BJ (cell line): ENCODE measurements around the gene LCN12. TPM values are rescaled to one million over a fixed set of nuclear protein-coding genes. Genes with fewer than 3 reads are reported as not detected.

Source experiments
- CTCF ChIA-PET: fragments of 350-600 bp; formaldehyde crosslinking; extraction: SDS; loops from one replicate; lab custom pipeline; 2021; ENCODE audit warnings: antibody characterized with exemption, inconsistent platforms; lab: Yijun Ruan, JAX
- POLR2A ChIA-PET: fragments of 300-600 bp; sonication (Branson Sonifier 250); formaldehyde crosslinking; extraction: SDS; loops from one replicate; lab custom pipeline; 2021; ENCODE audit warnings: antibody characterized with exemption; lab: Charles Lee
- DNase-seq: peaks from one replicate; pipeline ENCODE4 v3.0.0-alpha.2; 2011; ENCODE audit warnings: low read depth
- H3K27me3 ChIP-seq: 2 replicates; pipeline ENCODE4 v1.6.0; 2011; ENCODE audit warnings: low read length; ENCODE audit not compliant: control insufficient read depth, insufficient read depth
- H3K36me3 ChIP-seq: 2 replicates; pipeline ENCODE4 v1.5.1; 2011; ENCODE audit warnings: low read length; ENCODE audit not compliant: control insufficient read depth, insufficient read depth
- H3K4me3 ChIP-seq: 2 replicates; pipeline ENCODE4 v1.5.1; 2011; ENCODE audit warnings: low read depth, mild to moderate bottlenecking, control low read depth, low read length
- CTCF ChIP-seq: IDR thresholded peaks from 2 replicates; pipeline ENCODE4 v1.5.1; 2011; ENCODE audit warnings: low read depth, mild to moderate bottlenecking, control low read depth, inconsistent platforms, low read length, moderate library complexity; ENCODE audit not compliant: insufficient read depth
- polyA plus RNA-seq: library from polyadenylated mRNA; depleted of rRNA; stranded (reverse); fragments of >200 nt; gene quantifications from 2 replicates; pipeline ENCODE4 v1.2.3, GENCODE V29; 2011

LCN12 gene
- polyA plus RNA-seq, 1 experiment: 0.36 TPM

GRCh38 chr9:136994888-136995230 is 42.8 kb downstream of the LCN12 start:
- DNase-seq: no peak
- POLR2A ChIA-PET: interaction anchor here (0.6 kb wide), 1 partner anchor 108 kb away, joined by 3 read pairs; the partner anchor contains the start of gene TRAF2
- Histone ChIP-seq H3K36me3 (no peaks in the 10 kb centered on the region), H3K27me3 (no peaks in the 10 kb centered on the region), H3K4me3 (no peak overlapping the region)
- TF ChIP-seq CTCF: no peak
- CTCF ChIA-PET: interaction anchor here (2.2 to 5.7 kb wide), 2 partner anchors 35 to 40 kb away, joined by 7 to 30 read pairs; no protein-coding TSS in a partner anchor

GRCh38 chr9:136995362-136995761 is 43.3 kb downstream of the LCN12 start:
- no peak for DNase-seq
- CTCF ChIA-PET: interaction anchor here (1.3 to 5.7 kb wide), 4 partner anchors 32 to 44 kb away, joined by 3 to 30 read pairs (median 7); partner anchors contain the start of gene ABCA2
- Histone ChIP-seq H3K36me3 (no peaks in the 10 kb centered on the region), H3K27me3 (no peaks in the 10 kb centered on the region), H3K4me3 (no peak overlapping the region)
- POLR2A ChIA-PET: no interaction called here
- TF ChIP-seq CTCF: no peak

GRCh38 chr9:136995772-136996311 is 43.8 kb downstream of the LCN12 start:
- H3K27me3 ChIP-seq: no peaks in the 10 kb centered on the region
- ChIA-PET CTCF (interaction anchor here (0.7 to 5.7 kb wide), 7 partner anchors 9 to 149 kb away, joined by 3 to 30 read pairs (median 3); partner anchors contain the start of gene ABCA2), POLR2A (no interaction called here)
- TF ChIP-seq CTCF: no peak
- H3K36me3 ChIP-seq: no peaks in the 10 kb centered on the region
- peak overlapping the region; percentile 2; the same call in 1 of the 2 replicates for H3K4me3 ChIP-seq
- no peak for DNase-seq

- Histone ChIP-seq H3K4me3 (peak within 1 kb of the TSS; percentile 2; the same call in 1 of the 2 replicates), H3K36me3 (no peaks in the 10 kb centered on the region), H3K27me3 (no peaks in the 10 kb centered on the region)
- CTCF ChIA-PET: interaction anchor here (0.6 to 5.7 kb wide), 8 partner anchors 8 to 212 kb away, joined by 3 to 30 read pairs (median 3); partner anchors contain the start of gene ABCA2
- DNase-seq: no peak
- POLR2A ChIA-PET: no interaction called here
- no peak for TF ChIP-seq CTCF
Measured at GRCh38 chr9:136996361-136997292, 44.6 kb downstream of the LCN12 start, which contains the start of gene CLIC3. Gene CLIC3 (minus strand): TSS chr9:136996568. CDS start chr9:136996543, 25 bp downstream.

GRCh38 chr9:136997371-136997770 is 45.3 kb downstream of the LCN12 start:
- no peak for DNase-seq
- no peaks in the 10 kb centered on the region for H3K36me3 ChIP-seq
- no peak for TF ChIP-seq CTCF
- H3K27me3 ChIP-seq: no peaks in the 10 kb centered on the region
- ChIA-PET CTCF (interaction anchor here (2.2 kb wide), 1 partner anchor 30 kb away, joined by 7 read pairs; the partner anchor contains the start of gene ABCA2), POLR2A (no interaction called here)
- H3K4me3 ChIP-seq: no peak overlapping the region
